Neuronal stem cell (in vitro differentiated cells): Measurements from ENCODE around the gene ZFYVE28.

Experiments used
- DNase-seq: peaks from one replicate; pipeline ENCODE4 v3.0.0-alpha.2; 2013; ENCODE audit warnings: low spot score
- H2AFZ ChIP-seq: one replicate; pipeline ENCODE4 v1.6.1; 2013; ENCODE audit warnings: mild to moderate bottlenecking, low read length, inconsistent platforms
- H2AK5ac ChIP-seq: 2 replicates; pipeline ENCODE4 v1.6.1; 2013; ENCODE audit warnings: low read depth, mild to moderate bottlenecking, inconsistent platforms, low read length, moderate library complexity, mixed read lengths
- H2BK120ac ChIP-seq: 2 replicates; pipeline ENCODE4 v1.6.1; 2013; ENCODE audit warnings: low read depth, mild to moderate bottlenecking, inconsistent platforms, low read length, moderate library complexity, mixed read lengths
- H2BK12ac ChIP-seq: one replicate; pipeline ENCODE4 v1.6.1; 2013; ENCODE audit warnings: low read length, inconsistent platforms
- H2BK15ac ChIP-seq: 2 replicates; pipeline ENCODE4 v1.6.1; 2013; ENCODE audit warnings: mild to moderate bottlenecking, low read length, inconsistent platforms, mixed read lengths
- H2BK5ac ChIP-seq: one replicate; pipeline ENCODE4 v1.6.1; 2013; ENCODE audit warnings: inconsistent platforms, mild to moderate bottlenecking, low read length, moderate library complexity
- H3K14ac ChIP-seq: one replicate; pipeline ENCODE4 v1.6.1; 2013; ENCODE audit warnings: low read length, inconsistent platforms
- H3K18ac ChIP-seq: 2 replicates; pipeline ENCODE4 v1.6.1; 2013; ENCODE audit warnings: low read length, inconsistent platforms
- H3K23ac ChIP-seq: 2 replicates; pipeline ENCODE4 v1.6.1; 2013; ENCODE audit warnings: low read depth, mild to moderate bottlenecking, mixed read lengths, low read length, inconsistent platforms; ENCODE audit not compliant: poor library complexity
- H3K27ac ChIP-seq: replicated peaks from 3 replicates; pipeline ENCODE4 v1.5.1; 2013; ENCODE audit warnings: low read length, inconsistent platforms
- H3K27me3 ChIP-seq, 3 experiments: 2 replicates each; pipeline ENCODE4 v1.6.1; 2013; ENCODE audit warnings: low read length in 3 of 3, mild to moderate bottlenecking in 2 of 3, inconsistent platforms in 1 of 3, low read depth in 1 of 3, mixed read lengths in 1 of 3, moderate library complexity in 1 of 3; ENCODE audit not compliant: control insufficient read depth in 3 of 3, insufficient read depth in 3 of 3
- H3K36me3 ChIP-seq, 2 donors: replicated peaks in 1 of 2; 2 replicates each; pipeline ENCODE4 v1.6.1; 2013; ENCODE audit warnings: low read length in 2 of 2; ENCODE audit not compliant: control insufficient read depth in 2 of 2, insufficient read depth in 2 of 2
- H3K4ac ChIP-seq: 2 replicates; pipeline ENCODE4 v1.6.1; 2013; ENCODE audit warnings: inconsistent platforms, mild to moderate bottlenecking, low read length, moderate library complexity
- H3K4me1 ChIP-seq, 2 donors: 1 replicate in 1 of 2; 2 replicates in 1 of 2; pipeline ENCODE4 v1.6.1; 2013; ENCODE audit warnings: low read length in 2 of 2, low read depth in 1 of 2; ENCODE audit not compliant: control insufficient read depth in 2 of 2, insufficient read depth in 1 of 2
- H3K4me2 ChIP-seq: one replicate; pipeline ENCODE4 v1.6.1; 2013; ENCODE audit warnings: mild to moderate bottlenecking, low read length, inconsistent platforms; ENCODE audit not compliant: insufficient read depth, poor library complexity, severe bottlenecking
- H3K4me3 ChIP-seq, 2 donors: 2 replicates each; pipeline ENCODE4 v1.5.1; 2013; ENCODE audit warnings: low read length in 2 of 2, mild to moderate bottlenecking in 2 of 2, inconsistent platforms in 1 of 2, moderate library complexity in 1 of 2
- H3K79me1 ChIP-seq: one replicate; pipeline ENCODE4 v1.6.1; 2013; ENCODE audit warnings: low read depth, mild to moderate bottlenecking, inconsistent platforms, low read length, moderate library complexity
- H3K9ac ChIP-seq: one replicate; pipeline ENCODE4 v1.6.1; 2013; ENCODE audit warnings: mild to moderate bottlenecking, low read depth, low read length, inconsistent platforms; ENCODE audit not compliant: poor library complexity
- H3K9me3 ChIP-seq, 2 donors: replicated peaks in 1 of 2; 2 replicates each; pipeline versions ENCODE3 to v1.6.1; 2013; ENCODE audit warnings: low read length in 2 of 2, mild to moderate bottlenecking in 2 of 2, inconsistent platforms in 1 of 2, low read depth in 1 of 2, mixed read lengths in 1 of 2, moderate library complexity in 1 of 2; ENCODE audit not compliant: control insufficient read depth in 2 of 2, insufficient read depth in 1 of 2
- H4K8ac ChIP-seq: one replicate; pipeline ENCODE4 v1.6.1; 2013; ENCODE audit warnings: low read depth, mild to moderate bottlenecking, inconsistent platforms, low read length, moderate library complexity
- H4K91ac ChIP-seq: one replicate; pipeline ENCODE4 v1.6.1; 2013; ENCODE audit warnings: low read length, low read depth, mild to moderate bottlenecking, inconsistent platforms; ENCODE audit not compliant: poor library complexity
- WGBS, 2 donors: extraction: QIAGEN DNeasy Blood & Tissue Kit; methylation state at CpG; one replicate each; pipeline ENCODE4 v1.1.7; 2013; ENCODE audit warnings: missing lambda C conversion rate in 2 of 2, mixed read lengths in 1 of 2; ENCODE audit not compliant: insufficient read length in 2 of 2, insufficient replicate concordance in 1 of 2; ENCODE audit errors: extremely low coverage in 2 of 2; 5-methylcytosine and 5-hydroxymethylcytosine counted together

ZFYVE28 gene

GRCh38 chr4:2370597-2371320 is 47.7 kb downstream of the ZFYVE28 start:
- Histone ChIP-seq H3K4me3 (peak overlapping the region in 1 of 2 donors; percentile 25), H2BK15ac (peak overlapping the region; percentile 49), H2BK5ac (no peak overlapping the region), H3K4me1 (peaks cover 0 to 2% of the 10 kb centered on the region in 2 donors), H4K8ac (peak overlapping the region; percentile 43), H4K91ac (no peak overlapping the region), H3K4me2 (no peak overlapping the region), H2BK120ac (no peak overlapping the region), H3K79me1 (no peaks in the 10 kb centered on the region), H3K14ac (peak overlapping the region; percentile 82), H3K27ac (no peak overlapping the region), H3K27me3 (peaks cover 0 to 7% (median 0%) of the 10 kb centered on the region in 3 experiments), H3K18ac (peak overlapping the region; percentile 57), H3K9me3 (peaks cover 7 to 8% of the 10 kb centered on the region in 2 donors), H3K4ac (no peak overlapping the region), H2BK12ac (peak overlapping the region; percentile 41), H2AFZ (no peak overlapping the region), H3K23ac (peak overlapping the region; percentile 73), H2AK5ac (peak overlapping the region; percentile 81), H3K9ac (no peak overlapping the region), H3K36me3 (no peaks in the 10 kb centered on the region)
- WGBS, 2 donors = no CpG with 5 or more reads among the region's 26 CpGs
- no peak for DNase-seq

- Histone ChIP-seq H3K9ac (no peak overlapping the region), H3K4ac (no peak overlapping the region), H3K18ac (no peak overlapping the region), H2BK12ac (no peak overlapping the region), H3K4me3 (no peak overlapping the region), H2AK5ac (no peak overlapping the region), H2BK5ac (no peak overlapping the region), H3K14ac (no peak overlapping the region), H3K4me1 (no peaks in the 10 kb centered on the region), H3K36me3 (no peaks in the 10 kb centered on the region), H3K27me3 (peaks cover 0 to 7% (median 0%) of the 10 kb centered on the region in 3 experiments), H3K23ac (no peak overlapping the region), H2BK120ac (no peak overlapping the region), H2AFZ (no peak overlapping the region), H3K4me2 (no peak overlapping the region), H2BK15ac (no peak overlapping the region), H3K27ac (no peak overlapping the region), H4K91ac (no peak overlapping the region), H3K9me3 (peaks cover 5 to 8% of the 10 kb centered on the region in 2 donors), H4K8ac (no peak overlapping the region), H3K79me1 (no peaks in the 10 kb centered on the region)
- no CpG with 5 or more reads among the region's 4 CpGs for WGBS, 2 donors
- no peak for DNase-seq
Measured at GRCh38 chr4:2368746-2369437, 49.6 kb downstream of the ZFYVE28 start.

GRCh38 chr4:2367626-2368025 is 50.8 kb downstream of the ZFYVE28 start:
- H2BK12ac ChIP-seq = no peak overlapping the region
- H3K23ac ChIP-seq = no peak overlapping the region
- no peak overlapping the region for H3K9ac ChIP-seq
- no peak overlapping the region for H3K4me2 ChIP-seq
- no peak overlapping the region for H2BK120ac ChIP-seq
- H3K9me3 ChIP-seq = peaks cover 2 to 3% of the 10 kb centered on the region in 2 donors
- no peak overlapping the region for H4K8ac ChIP-seq
- peak overlapping the region; percentile 49 for H2BK15ac ChIP-seq
- H3K4me3 ChIP-seq = no peak overlapping the region
- no peaks in the 10 kb centered on the region for H3K79me1 ChIP-seq
- no peak overlapping the region for H3K27ac ChIP-seq
- DNase-seq = no peak
- no peaks in the 10 kb centered on the region for H3K4me1 ChIP-seq
- no CpG with 5 or more reads among the region's 7 CpGs for WGBS, 2 donors
- H2AK5ac ChIP-seq = no peak overlapping the region
- no peak overlapping the region for H4K91ac ChIP-seq
- H3K36me3 ChIP-seq = no peaks in the 10 kb centered on the region
- H3K4ac ChIP-seq = no peak overlapping the region
- no peak overlapping the region for H2BK5ac ChIP-seq
- peak overlapping the region; percentile 8 for H3K14ac ChIP-seq
- no peak overlapping the region for H2AFZ ChIP-seq
- H3K27me3 ChIP-seq = peaks cover 0 to 12% (median 0%) of the 10 kb centered on the region in 3 experiments
- H3K18ac ChIP-seq = peak overlapping the region; percentile 57
